Stimulated activated CD8-positive, alpha-beta memory T cell treated with anti-CD3 and anti-CD28 coated beads, Interleukin-4, amount 100 ng/mL, for 1 hour (primary cell): ENCODE measurements around the gene QRICH1.
A peak's percentile ranks its signal among the peaks of the same experiment; 100 is the strongest.

Experiments used
- DNase-seq, 2 donors: peaks; one replicate each; pipeline ENCODE4 v3.0.0-alpha.2; 2020; ENCODE audit warnings: low read depth in 2 of 2, low spot score in 1 of 2

Gene QRICH1

GRCh38 chr3:48999085-48999858 is 94.6 kb downstream of the QRICH1 start:
- no peak for DNase-seq

DNA sequence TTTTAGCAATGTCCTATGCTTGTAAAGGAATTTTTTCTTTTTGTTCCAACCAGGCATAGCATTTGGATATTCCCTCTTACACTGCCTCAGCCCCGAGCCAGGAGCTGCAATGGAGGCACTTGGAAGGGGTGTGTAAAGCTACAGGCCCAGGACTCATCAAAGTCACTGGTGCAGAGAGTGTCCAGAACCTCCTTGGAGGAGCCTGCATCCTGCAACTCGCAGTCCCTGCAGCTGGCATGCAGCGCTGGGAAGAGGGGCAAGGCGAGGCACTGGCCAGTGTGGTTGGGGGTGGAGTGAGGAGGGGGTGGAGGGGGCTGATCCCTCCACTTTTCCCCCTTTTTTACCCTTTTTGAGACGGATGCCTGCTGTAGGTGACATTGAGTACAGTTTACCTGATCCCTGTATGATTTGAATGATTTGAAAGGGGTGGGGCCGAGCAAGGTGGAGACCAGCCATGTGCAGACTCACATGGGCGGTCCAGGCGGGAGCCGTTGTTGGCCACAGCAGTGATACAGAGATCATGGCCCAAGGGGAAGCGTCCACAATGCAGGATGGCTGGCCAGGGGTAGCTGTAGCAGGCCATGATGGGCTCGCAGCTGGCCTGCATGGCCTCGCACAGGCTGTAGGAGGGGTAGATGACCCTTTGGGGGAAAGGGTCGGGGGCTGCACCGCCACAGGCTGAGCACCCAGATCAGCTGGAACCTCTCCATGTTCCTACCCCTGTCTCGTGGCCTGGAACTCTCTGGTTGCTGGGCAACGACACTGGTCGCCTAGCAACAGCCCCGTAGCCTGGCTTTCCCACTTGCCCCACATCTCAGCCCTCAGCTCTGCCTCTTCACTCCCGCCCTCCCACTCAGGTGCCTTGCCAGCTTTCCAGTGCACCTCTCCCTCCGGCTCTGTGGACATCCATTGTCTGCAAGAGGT is 95.9 kb downstream of the QRICH1 start:
- DNase-seq, result no peak

DNA sequence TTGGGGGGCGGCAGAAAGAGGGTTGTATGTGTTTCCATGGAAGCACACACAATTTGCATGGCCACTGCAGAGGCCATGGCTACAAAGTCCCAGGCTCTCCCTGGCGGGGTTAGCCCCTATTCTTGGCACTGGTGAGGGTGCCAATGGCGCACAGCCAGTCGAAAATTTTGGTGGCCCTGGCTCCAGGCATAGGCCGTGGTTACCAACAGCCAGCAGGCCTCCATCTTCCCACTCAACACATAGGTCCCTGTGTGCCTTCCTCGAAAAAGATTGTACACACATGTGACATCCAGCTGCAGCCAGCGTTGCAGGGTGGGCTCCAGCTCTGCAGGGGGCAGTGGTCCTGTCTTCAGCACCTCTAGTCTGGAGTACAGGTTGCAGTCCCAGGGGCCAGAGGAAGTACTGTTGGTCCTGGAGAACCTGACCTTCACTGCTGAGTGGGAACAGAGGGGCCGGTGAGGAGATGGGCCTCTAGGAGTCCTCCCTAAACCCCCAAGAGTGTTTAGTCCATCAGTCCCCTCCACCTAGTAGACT is 96.7 kb downstream of the QRICH1 start:
- no peak for DNase-seq

DNA sequence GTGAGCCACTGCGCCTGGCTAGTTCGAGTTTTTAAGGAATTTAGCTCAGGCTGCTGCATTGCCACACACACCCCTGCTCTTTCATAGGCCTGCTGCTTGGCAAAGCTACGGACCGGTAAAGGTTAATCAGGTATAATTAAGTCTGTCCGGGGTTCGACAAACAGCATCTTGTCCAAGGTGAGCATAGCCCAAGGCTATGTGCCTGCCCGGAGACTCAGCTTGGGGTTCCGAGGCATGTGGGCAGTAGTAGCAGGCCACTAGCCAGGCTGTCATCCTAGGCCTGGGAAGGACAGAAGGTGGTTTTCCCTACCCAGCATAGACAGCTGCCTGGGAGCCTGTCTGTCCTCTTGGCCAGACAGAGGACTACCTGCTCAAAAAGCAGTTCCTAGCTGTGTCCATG is 97.2 kb downstream of the QRICH1 start:
- DNase-seq, result no peak

GRCh38 chr3:48993834-48994233 is 100.0 kb downstream of the QRICH1 start:
- DNase-seq, result no peak

GRCh38 chr3:48991851-48992545 is 101.9 kb downstream of the QRICH1 start:
- no peak for DNase-seq

GRCh38 chr3:48990636-48991469 is 103.0 kb downstream of the QRICH1 start:
- no peak for DNase-seq

DNA sequence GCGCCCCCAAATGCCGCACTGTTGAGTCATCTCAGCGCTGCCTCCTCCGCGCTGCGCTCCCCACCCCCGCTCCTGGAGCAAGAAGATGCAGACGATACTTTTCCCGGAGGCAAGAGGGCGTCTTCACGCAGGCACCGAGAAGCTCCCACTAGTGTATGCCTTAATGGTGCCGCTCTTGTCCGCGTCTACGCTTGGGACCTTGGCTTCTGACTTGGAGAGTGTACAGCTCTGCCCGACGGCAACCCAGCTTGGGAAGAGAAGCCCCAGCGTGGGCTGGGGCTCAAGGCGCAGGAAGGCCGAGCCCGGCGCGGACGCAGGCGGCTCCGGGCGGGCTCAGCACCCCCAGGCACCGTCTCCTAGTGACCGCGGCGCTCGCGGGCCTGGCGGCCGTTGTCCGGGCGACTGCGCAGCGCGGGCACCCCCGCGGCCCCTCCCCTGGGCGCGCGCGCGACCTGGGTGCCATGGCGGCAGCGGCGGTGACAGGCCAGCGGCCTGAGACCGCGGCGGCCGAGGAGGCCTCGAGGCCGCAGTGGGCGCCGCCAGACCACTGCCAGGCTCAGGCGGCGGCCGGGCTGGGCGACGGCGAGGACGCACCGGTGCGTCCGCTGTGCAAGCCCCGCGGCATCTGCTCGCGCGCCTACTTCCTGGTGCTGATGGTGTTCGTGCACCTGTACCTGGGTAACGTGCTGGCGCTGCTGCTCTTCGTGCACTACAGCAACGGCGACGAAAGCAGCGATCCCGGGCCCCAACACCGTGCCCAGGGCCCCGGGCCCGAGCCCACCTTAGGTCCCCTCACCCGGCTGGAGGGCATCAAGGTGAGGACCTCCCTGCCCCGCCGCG is 103.9 kb downstream of the QRICH1 start, which contains the start of gene P4HTM:
P4HTM (plus strand) TSS at position 446 of the 840 bp plus-strand sequence; CDS start at position 462, 16 bp downstream.
- peak; percentile 41 to 67 for DNase-seq

GRCh38 chr3:48989126-48989795 is 104.6 kb downstream of the QRICH1 start:
- no peak for DNase-seq

DNA sequence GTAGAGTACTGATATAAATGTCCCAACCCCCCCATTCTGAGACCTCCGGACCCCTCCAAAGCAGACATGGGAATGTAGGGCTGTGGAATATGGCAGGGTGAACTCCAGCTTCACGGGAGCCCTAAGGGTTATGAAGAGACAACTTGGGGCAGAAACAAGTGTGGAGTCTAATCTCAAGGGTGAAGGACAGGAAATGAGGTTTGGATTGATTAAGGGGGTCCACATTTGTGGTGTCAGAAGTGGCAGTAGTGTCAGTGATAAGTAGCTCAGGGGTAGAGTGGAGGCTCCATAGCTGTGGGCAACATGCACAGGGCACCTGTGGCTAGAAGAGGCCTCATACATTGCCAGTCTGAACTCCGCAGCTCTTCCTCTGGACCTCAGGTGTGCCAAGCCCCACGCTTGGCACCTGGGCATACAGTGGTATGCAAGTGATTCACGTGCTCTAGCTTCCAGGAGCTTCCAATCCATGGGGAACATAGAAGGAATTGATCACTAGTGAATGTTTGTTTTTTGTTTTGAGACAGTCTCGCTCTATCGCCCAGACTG is 108.0 kb downstream of the QRICH1 start:
- no peak for DNase-seq

DNA sequence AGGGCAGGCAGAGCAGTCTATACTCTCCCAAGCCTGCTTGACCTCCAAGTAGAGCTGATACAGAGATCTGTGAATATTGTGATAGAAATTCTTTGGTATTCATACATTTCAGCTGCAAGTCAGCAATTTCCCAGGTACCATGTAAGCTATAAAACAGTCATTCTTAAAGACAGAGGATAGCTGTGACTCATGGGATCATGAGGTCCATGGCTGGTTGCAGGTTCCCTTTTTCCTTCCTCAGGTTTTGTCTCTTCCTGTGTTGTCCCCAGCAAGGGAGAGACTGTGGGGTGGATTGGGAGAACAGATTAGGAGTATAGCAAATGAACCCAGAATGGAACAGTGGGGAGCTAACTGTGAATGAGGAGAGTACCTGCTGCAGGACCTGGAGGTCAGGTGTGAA is 109.2 kb downstream of the QRICH1 start:
- no peak for DNase-seq

DNA sequence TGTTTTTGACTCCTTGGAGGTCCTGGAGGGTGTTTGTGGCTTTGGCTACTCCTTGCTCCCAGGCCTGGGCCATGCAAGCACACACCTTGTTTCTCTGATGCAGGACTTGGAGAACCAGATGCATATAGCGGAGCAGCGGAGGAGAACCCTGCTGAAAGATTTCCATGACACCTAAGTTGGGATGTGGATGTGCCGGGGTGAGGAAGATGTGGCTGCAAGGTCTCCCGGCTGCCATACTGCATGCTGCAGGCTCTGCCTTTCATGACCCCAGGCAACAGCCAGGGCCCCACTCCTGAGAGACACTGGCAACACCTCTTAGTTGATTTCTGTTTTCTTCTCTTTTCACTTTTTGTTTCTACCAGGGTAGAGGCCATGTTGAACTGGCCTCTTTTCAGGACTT is 110.8 kb downstream of the QRICH1 start:
- DNase-seq, result no peak

- DNase-seq, result no peak
Observed at GRCh38 chr3:48982686-48983085, 111.2 kb downstream of the QRICH1 start.

DNA sequence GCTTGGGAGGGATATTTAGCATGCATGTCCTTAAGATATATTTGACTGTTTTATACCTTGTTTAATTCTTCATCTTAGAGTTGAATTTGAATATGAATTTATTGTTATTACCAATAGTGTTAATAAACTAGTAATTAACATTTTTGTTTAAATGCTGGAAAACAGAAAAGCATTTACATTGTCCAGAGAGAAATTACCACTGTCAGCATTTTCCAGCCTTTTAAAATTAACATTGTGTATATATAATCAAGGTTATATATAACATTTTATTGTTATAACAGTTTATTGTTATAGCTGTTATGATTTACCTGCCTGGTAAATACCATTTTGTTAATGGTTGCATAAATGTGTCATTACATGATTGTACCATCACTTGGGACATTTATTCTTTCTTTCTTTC is 111.9 kb downstream of the QRICH1 start:
- no peak for DNase-seq

- DNase-seq, result no peak
Observed at GRCh38 chr3:48980295-48980694, 113.6 kb downstream of the QRICH1 start.
